ENCODE measurements around the gene ARL16. TPM values are rescaled to one million over a fixed set of nuclear protein-coding genes. Genes with fewer than 3 reads are reported as not detected.

ARL16 gene
- total and polyA plus RNA-seq, 9 donors, result 22.8 to 55.5 (median 31.1) TPM

- Histone ChIP-seq H3K36me3 (no peaks in the 10 kb centered on the region), H3K27me3 (no peaks in the 10 kb centered on the region), H3K9me3 (no peaks in the 10 kb centered on the region), H3K4me1 (ENCODE audit: insufficient read depth) (no peaks in the 10 kb centered on the region), H3K27ac (no peak overlapping the region), H3K4me3 (no peak overlapping the region)
- WGBS, 3 donors, result 91 to 96% (median 92%) methylated on average over 17 to 20 of the region's 20 CpGs
- TF ChIP-seq CTCF (IDR thresholded peaks at IDR 0.05) (no peak), EP300 (IDR thresholded peaks at IDR 0.05) (no peak), POLR2A (IDR thresholded peaks at IDR 0.05) (no peak)
- intact Hi-C loops (cut with DNase I), result no loop called here
- DNase-seq, result no peak
Observed at GRCh38 chr17:81691608-81692007, 8.0 kb upstream of the ARL16 start.

GRCh38 chr17:81691196-81691595 lies 7.6 kb upstream of the ARL16 start:
- Histone ChIP-seq H3K36me3 (no peaks in the 10 kb centered on the region), H3K27ac (no peak overlapping the region), H3K4me1 (ENCODE audit: insufficient read depth) (no peaks in the 10 kb centered on the region), H3K4me3 (no peak overlapping the region), H3K27me3 (no peaks in the 10 kb centered on the region), H3K9me3 (no peaks in the 10 kb centered on the region)
- DNase-seq, result no peak
- 86 to 89% (median 89%) methylated on average over 18 of the region's 18 CpGs for WGBS, 3 donors
- intact Hi-C loops (cut with DNase I), result no loop called here
- TF ChIP-seq EP300 (IDR thresholded peaks at IDR 0.05) (no peak), POLR2A (IDR thresholded peaks at IDR 0.05) (no peak), CTCF (IDR thresholded peaks at IDR 0.05) (no peak)

- no peak for DNase-seq
- Histone ChIP-seq H3K36me3 (no peaks in the 10 kb centered on the region), H3K27me3 (no peaks in the 10 kb centered on the region), H3K9me3 (no peaks in the 10 kb centered on the region), H3K4me3 (no peak overlapping the region), H3K4me1 (ENCODE audit: insufficient read depth) (no peaks in the 10 kb centered on the region), H3K27ac (no peak overlapping the region)
- WGBS, 3 donors, result 80 to 83% (median 83%) methylated on average over 17 of the region's 17 CpGs
- intact Hi-C loops (cut with DNase I), result no loop called here
- TF ChIP-seq CTCF (IDR thresholded peaks at IDR 0.05) (no peak), EP300 (IDR thresholded peaks at IDR 0.05) (no peak), POLR2A (IDR thresholded peaks at IDR 0.05) (no peak)
Observed at GRCh38 chr17:81690549-81690948, 7.0 kb upstream of the ARL16 start.

GRCh38 chr17:81690066-81690465 lies 6.5 kb upstream of the ARL16 start:
- Histone ChIP-seq H3K27me3 (no peaks in the 10 kb centered on the region), H3K27ac (no peak overlapping the region), H3K36me3 (no peaks in the 10 kb centered on the region), H3K4me1 (ENCODE audit: insufficient read depth) (peaks cover 1% of the 10 kb centered on the region), H3K9me3 (no peaks in the 10 kb centered on the region), H3K4me3 (no peak overlapping the region)
- no peak for DNase-seq
- WGBS, 3 donors, result 86 to 90% (median 88%) methylated on average over 18 of the region's 18 CpGs
- intact Hi-C loops (cut with DNase I), result no loop called here
- TF ChIP-seq CTCF (IDR thresholded peaks at IDR 0.05) (no peak), POLR2A (IDR thresholded peaks at IDR 0.05) (no peak), EP300 (IDR thresholded peaks at IDR 0.05) (no peak)

- intact Hi-C loops (cut with DNase I), result no loop called here
- Histone ChIP-seq H3K9me3 (no peaks in the 10 kb centered on the region), H3K4me1 (ENCODE audit: insufficient read depth) (peaks cover 8% of the 10 kb centered on the region), H3K27ac (no peak overlapping the region), H3K36me3 (no peaks in the 10 kb centered on the region), H3K4me3 (no peak overlapping the region), H3K27me3 (no peaks in the 10 kb centered on the region)
- DNase-seq, result no peak
- no peak for TF ChIP-seq CTCF (IDR thresholded peaks at IDR 0.05)
- no peak for TF ChIP-seq EP300 (IDR thresholded peaks at IDR 0.05)
- no peak for TF ChIP-seq POLR2A (IDR thresholded peaks at IDR 0.05)
- WGBS, 3 donors, result 80 to 88% (median 83%) methylated on average over 14 of the region's 14 CpGs
Observed at GRCh38 chr17:81688616-81689015, 5.0 kb upstream of the ARL16 start.

Measured in ovary (tissue), 9 donors.